Ishikawa (cell line): Measurements from ENCODE around the gene SMAD2.

Source experiments
- CEBPB ChIP-seq: IDR thresholded peaks from 2 replicates; pipeline ENCODE4 v1.6.1; 2012
- CREB1 ChIP-seq: IDR thresholded peaks from 2 replicates; pipeline ENCODE4 v1.6.1; 2012; ENCODE audit warnings: low read depth
- EGR1 ChIP-seq: IDR thresholded peaks from 2 replicates; pipeline ENCODE4 v1.6.1; 2012
- EP300 ChIP-seq: IDR thresholded peaks from 2 replicates; pipeline ENCODE4 v1.6.1; 2012; ENCODE audit warnings: borderline replicate concordance
- FOXM1 ChIP-seq: IDR thresholded peaks from 2 replicates; pipeline ENCODE4 v1.6.1; 2012; ENCODE audit warnings: low read depth, borderline replicate concordance
- NFIC ChIP-seq: IDR thresholded peaks from 2 replicates; pipeline ENCODE4 v1.6.1; 2012
- RAD21 ChIP-seq: IDR thresholded peaks from 2 replicates; pipeline ENCODE4 v1.6.1; 2012; ENCODE audit warnings: low read depth
- TAF1 ChIP-seq: IDR thresholded peaks from 2 replicates; pipeline ENCODE4 v1.6.1; 2012; ENCODE audit warnings: low read depth, mild to moderate bottlenecking
- TCF12 ChIP-seq: IDR thresholded peaks from 2 replicates; pipeline ENCODE4 v1.6.1; 2012; ENCODE audit warnings: low read depth
- TEAD4 ChIP-seq: IDR thresholded peaks from 2 replicates; pipeline ENCODE4 v1.6.1; 2012
- YY1 ChIP-seq: IDR thresholded peaks from 2 replicates; pipeline ENCODE4 v1.6.1; 2012; ENCODE audit warnings: low read depth
- ZBTB7A ChIP-seq: IDR thresholded peaks from 2 replicates; pipeline ENCODE4 v1.6.1; 2012; ENCODE audit warnings: low read depth
- TF ChIP-seq, protein P1 (sequence below): IDR thresholded peaks from 2 replicates; pipeline ENCODE4 v1.6.1; 2012; ENCODE audit warnings: low read depth, mild to moderate bottlenecking
- TF ChIP-seq, protein P2 (sequence below): IDR thresholded peaks from 2 replicates; pipeline ENCODE4 v1.6.1; 2012
- TF ChIP-seq, protein P3 (sequence below): IDR thresholded peaks from 2 replicates; pipeline ENCODE4 v1.6.1; 2012

The SMAD2 gene

DNA sequence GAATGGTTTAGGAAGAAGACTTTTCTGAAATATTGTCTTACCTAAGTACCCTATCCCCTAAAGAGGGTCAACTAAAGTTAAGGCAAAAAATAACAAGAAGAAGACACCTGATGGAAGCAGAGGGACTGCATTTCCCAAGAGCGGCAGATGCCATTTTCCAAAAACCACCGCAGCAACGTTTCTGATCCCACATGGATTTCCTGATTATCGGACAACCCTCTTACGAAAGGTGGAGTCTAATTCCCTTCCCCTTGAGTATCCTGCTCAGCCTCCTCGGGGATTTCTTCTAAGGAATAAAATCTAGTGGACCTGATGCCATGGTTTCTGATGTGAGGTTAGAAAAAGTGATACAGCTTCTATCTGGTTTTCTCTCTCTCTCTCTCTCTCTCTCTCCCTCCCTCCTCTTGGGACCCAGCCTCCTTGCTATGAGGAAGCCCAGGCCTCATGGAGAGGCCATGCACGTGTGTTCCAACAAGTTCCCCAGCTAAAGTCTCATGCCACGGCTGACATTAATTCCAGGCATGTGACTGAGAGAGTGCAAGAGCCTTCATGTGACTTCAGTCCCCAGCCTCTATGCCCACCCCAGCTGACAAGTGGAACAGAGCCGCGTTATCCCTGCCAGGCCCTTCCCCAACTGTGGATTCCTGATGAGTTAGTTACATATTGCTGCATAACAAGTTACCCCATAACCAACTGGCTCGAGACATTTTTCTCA, 150.3 kb downstream of the SMAD2 start:
- TF ChIP-seq, protein P1, sequence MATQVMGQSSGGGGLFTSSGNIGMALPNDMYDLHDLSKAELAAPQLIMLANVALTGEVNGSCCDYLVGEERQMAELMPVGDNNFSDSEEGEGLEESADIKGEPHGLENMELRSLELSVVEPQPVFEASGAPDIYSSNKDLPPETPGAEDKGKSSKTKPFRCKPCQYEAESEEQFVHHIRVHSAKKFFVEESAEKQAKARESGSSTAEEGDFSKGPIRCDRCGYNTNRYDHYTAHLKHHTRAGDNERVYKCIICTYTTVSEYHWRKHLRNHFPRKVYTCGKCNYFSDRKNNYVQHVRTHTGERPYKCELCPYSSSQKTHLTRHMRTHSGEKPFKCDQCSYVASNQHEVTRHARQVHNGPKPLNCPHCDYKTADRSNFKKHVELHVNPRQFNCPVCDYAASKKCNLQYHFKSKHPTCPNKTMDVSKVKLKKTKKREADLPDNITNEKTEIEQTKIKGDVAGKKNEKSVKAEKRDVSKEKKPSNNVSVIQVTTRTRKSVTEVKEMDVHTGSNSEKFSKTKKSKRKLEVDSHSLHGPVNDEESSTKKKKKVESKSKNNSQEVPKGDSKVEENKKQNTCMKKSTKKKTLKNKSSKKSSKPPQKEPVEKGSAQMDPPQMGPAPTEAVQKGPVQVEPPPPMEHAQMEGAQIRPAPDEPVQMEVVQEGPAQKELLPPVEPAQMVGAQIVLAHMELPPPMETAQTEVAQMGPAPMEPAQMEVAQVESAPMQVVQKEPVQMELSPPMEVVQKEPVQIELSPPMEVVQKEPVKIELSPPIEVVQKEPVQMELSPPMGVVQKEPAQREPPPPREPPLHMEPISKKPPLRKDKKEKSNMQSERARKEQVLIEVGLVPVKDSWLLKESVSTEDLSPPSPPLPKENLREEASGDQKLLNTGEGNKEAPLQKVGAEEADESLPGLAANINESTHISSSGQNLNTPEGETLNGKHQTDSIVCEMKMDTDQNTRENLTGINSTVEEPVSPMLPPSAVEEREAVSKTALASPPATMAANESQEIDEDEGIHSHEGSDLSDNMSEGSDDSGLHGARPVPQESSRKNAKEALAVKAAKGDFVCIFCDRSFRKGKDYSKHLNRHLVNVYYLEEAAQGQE: no peak
- TF ChIP-seq ZBTB7A: no peak
- TF ChIP-seq, protein P2, sequence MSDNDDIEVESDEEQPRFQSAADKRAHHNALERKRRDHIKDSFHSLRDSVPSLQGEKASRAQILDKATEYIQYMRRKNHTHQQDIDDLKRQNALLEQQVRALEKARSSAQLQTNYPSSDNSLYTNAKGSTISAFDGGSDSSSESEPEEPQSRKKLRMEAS: no peak
- TF ChIP-seq YY1: no peak
- no peak for TF ChIP-seq CREB1
- TF ChIP-seq, protein P3, sequence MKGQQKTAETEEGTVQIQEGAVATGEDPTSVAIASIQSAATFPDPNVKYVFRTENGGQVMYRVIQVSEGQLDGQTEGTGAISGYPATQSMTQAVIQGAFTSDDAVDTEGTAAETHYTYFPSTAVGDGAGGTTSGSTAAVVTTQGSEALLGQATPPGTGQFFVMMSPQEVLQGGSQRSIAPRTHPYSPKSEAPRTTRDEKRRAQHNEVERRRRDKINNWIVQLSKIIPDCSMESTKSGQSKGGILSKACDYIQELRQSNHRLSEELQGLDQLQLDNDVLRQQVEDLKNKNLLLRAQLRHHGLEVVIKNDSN: no peak
- no peak for TF ChIP-seq RAD21
- no peak for TF ChIP-seq EGR1
- no peak for TF ChIP-seq TCF12
- TF ChIP-seq TAF1: no peak
- TF ChIP-seq CEBPB: no peak
- TF ChIP-seq EP300: no peak
- TF ChIP-seq TEAD4: no peak
- TF ChIP-seq NFIC: no peak
- TF ChIP-seq FOXM1: no peak

- TF ChIP-seq CEBPB (no peak), TEAD4 (no peak), TAF1 (no peak), NFIC (no peak), FOXM1 (no peak), ZBTB7A (no peak), RAD21 (no peak), TCF12 (no peak), EP300 (no peak), EGR1 (no peak), YY1 (no peak), CREB1 (no peak)
- TF ChIP-seq, protein P1: no peak
- TF ChIP-seq, protein P3: no peak
- TF ChIP-seq, protein P2: no peak
These were observed 151.1 kb downstream of the SMAD2 start for GRCh38 chr18:47779381-47779780.

DNA sequence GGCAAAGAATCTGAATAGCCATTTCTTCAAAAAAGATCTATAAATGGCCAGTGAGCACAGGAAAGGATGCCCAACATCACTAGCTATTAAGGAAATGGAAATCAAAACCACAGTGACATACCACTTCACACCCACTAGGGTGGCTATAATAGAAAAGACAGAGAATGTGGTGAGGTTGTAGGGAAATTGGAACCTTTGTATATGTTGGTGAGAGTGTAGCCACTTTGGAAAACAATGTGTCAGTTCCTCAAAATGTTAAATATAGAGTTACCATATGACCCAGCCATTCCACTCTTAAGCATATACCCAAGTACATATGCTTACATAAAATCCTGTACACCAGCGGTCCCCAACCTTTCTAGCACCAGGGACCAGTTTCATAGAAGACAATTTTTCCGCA, 152.8 kb downstream of the SMAD2 start:
- TF ChIP-seq RAD21: no peak
- no peak for TF ChIP-seq TEAD4
- no peak for TF ChIP-seq EGR1
- TF ChIP-seq, protein P1: no peak
- no peak for TF ChIP-seq CEBPB
- TF ChIP-seq YY1: no peak
- TF ChIP-seq TCF12: no peak
- no peak for TF ChIP-seq ZBTB7A
- TF ChIP-seq, protein P2: no peak
- TF ChIP-seq, protein P3: no peak
- TF ChIP-seq TAF1: no peak
- TF ChIP-seq CREB1: no peak
- TF ChIP-seq FOXM1: no peak
- TF ChIP-seq EP300: no peak
- no peak for TF ChIP-seq NFIC
